Common myeloid progenitor, CD34-positive (primary cell): ENCODE data around the gene EYA4.
"Not testable (repeated sequence)": the region's sequence is repeated elsewhere in the genome, so short reads cannot be mapped to it uniquely, and the experiment has no call there.

Source experiments
- CTCF ChIA-PET: fragments of 350-600 bp; sonication (Branson Sonifier 250); formaldehyde crosslinking; loops from one replicate; lab custom pipeline; 2021; ENCODE audit warnings: antibody characterized with exemption; lab: Charles Lee
- POLR2A ChIA-PET: fragments of 350-600 bp; sonication (Branson Sonifier 250); formaldehyde crosslinking; loops from one replicate; lab custom pipeline; 2021; ENCODE audit warnings: antibody characterized with exemption; lab: Charles Lee
- DNase-seq, 3 donors: peaks; one replicate each; pipeline versions ENCODE4 v3.0.0 to v3.0.0-alpha.2; 2013
- H3K27ac ChIP-seq, 2 experiments: 1 replicate in 1 of 2; 2 replicates in 1 of 2; pipeline ENCODE4 v1.7.0; 2013; ENCODE audit warnings: inconsistent platforms in 2 of 2, low read length in 2 of 2, mild to moderate bottlenecking in 2 of 2, low read depth in 1 of 2, moderate library complexity in 1 of 2; ENCODE audit not compliant: severe bottlenecking in 2 of 2, insufficient read depth in 1 of 2, poor library complexity in 1 of 2
- H3K27me3 ChIP-seq, 5 experiments: replicated peaks in 2 of 5; 1 replicate in 3 of 5; 2 replicates in 2 of 5; pipeline versions ENCODE4 v1.6.1 to v1.7.0; 2013; ENCODE audit warnings: low read length in 4 of 5, mild to moderate bottlenecking in 2 of 5, moderate library complexity in 2 of 5, inconsistent platforms in 1 of 5; ENCODE audit not compliant: insufficient read depth in 5 of 5, control insufficient read depth in 4 of 5
- H3K36me3 ChIP-seq, 4 experiments: 1 replicate in 2 of 4; 2 replicates in 2 of 4; pipeline versions ENCODE4 v1.6.1 to v1.7.0; 2013; ENCODE audit warnings: low read length in 3 of 4, control low read depth in 1 of 4, mild to moderate bottlenecking in 1 of 4; ENCODE audit not compliant: control insufficient read depth in 4 of 4, insufficient read depth in 4 of 4
- H3K4me1 ChIP-seq, 4 experiments: 1 replicate in 3 of 4; 2 replicates in 1 of 4; pipeline versions ENCODE4 v1.6.1 to v1.7.1; 2013; ENCODE audit warnings: low read length in 3 of 4, mild to moderate bottlenecking in 3 of 4, control low read depth in 1 of 4, inconsistent platforms in 1 of 4, moderate library complexity in 1 of 4; ENCODE audit not compliant: control insufficient read depth in 4 of 4, insufficient read depth in 4 of 4; ENCODE audit errors: control extremely low read depth in 1 of 4
- H3K4me3 ChIP-seq, 7 experiments: 1 replicate in 4 of 7; 2 replicates in 3 of 7; pipeline versions ENCODE4 v1.5.1 to v1.7.0; 2013; ENCODE audit warnings: mild to moderate bottlenecking in 7 of 7, low read length in 6 of 7, moderate library complexity in 6 of 7, inconsistent platforms in 2 of 7, low read depth in 2 of 7, control low read depth in 1 of 7; ENCODE audit not compliant: insufficient read depth in 4 of 7, control insufficient read depth in 1 of 7; ENCODE audit errors: extremely low read depth in 1 of 7
- H3K9me3 ChIP-seq, 5 experiments: 1 replicate in 4 of 5; 2 replicates in 1 of 5; pipeline versions ENCODE4 v1.6.1 to v1.7.1; 2013; ENCODE audit warnings: low read length in 4 of 5, mild to moderate bottlenecking in 2 of 5, inconsistent platforms in 1 of 5, low read depth in 1 of 5, moderate library complexity in 1 of 5; ENCODE audit not compliant: control insufficient read depth in 4 of 5, insufficient read depth in 2 of 5; ENCODE audit errors: control extremely low read depth in 1 of 5
- WGBS: methylation state at CpG from one replicate; pipeline ENCODE4 v1.1.5; 2013; ENCODE audit not compliant: insufficient coverage; 5-methylcytosine and 5-hydroxymethylcytosine counted together

The EYA4 gene

GRCh38 chr6:133392641-133393040, 151.5 kb downstream of the EYA4 start:
- 85% methylated on average over 2 of the region's 2 CpGs for WGBS
- no peak overlapping the region for H3K4me3 ChIP-seq
- ChIA-PET CTCF (interaction anchor here (1.3 kb wide), 1 partner anchor 9 kb away, joined by 3 read pairs; no protein-coding TSS in a partner anchor), POLR2A (no interaction called here)
- peaks cover 0 to 3% (median 2%) of the 10 kb centered on the region in 5 experiments for H3K27me3 ChIP-seq
- H3K4me1 ChIP-seq = no peaks in the 10 kb centered on the region
- no peaks in the 10 kb centered on the region for H3K36me3 ChIP-seq
- no peaks in the 10 kb centered on the region for H3K9me3 ChIP-seq
- no peak overlapping the region for H3K27ac ChIP-seq
- no peak for DNase-seq

GRCh38 chr6:133393891-133394290, 152.7 kb downstream of the EYA4 start:
- ChIA-PET POLR2A (no interaction called here), CTCF (no interaction called here)
- no peaks in the 10 kb centered on the region for H3K36me3 ChIP-seq

GRCh38 chr6:133394630-133395029, 153.5 kb downstream of the EYA4 start:
- CTCF ChIA-PET = no interaction called here

More at GRCh38 chr6:133393891-133394290, 152.7 kb downstream of the EYA4 start:
- Histone ChIP-seq H3K4me3 (no peak overlapping the region), H3K4me1 (no peaks in the 10 kb centered on the region), H3K27ac (no peak overlapping the region), H3K9me3 (no peaks in the 10 kb centered on the region), H3K27me3 (peaks cover 0 to 3% (median 2%) of the 10 kb centered on the region in 5 experiments)
- WGBS = no CpG with 5 or more reads among the region's 1 CpG
- DNase-seq = no peak

GRCh38 chr6:133396233-133396983, 155.3 kb downstream of the EYA4 start:
- POLR2A ChIA-PET = no interaction called here
- no peaks in the 10 kb centered on the region for H3K9me3 ChIP-seq
- DNase-seq = no peak
- H3K36me3 ChIP-seq = no peaks in the 10 kb centered on the region
- H3K4me3 ChIP-seq = no peak overlapping the region
- WGBS = 80% methylated on average over 2 of the region's 6 CpGs
- H3K27me3 ChIP-seq = peaks cover 0 to 2% (median 0%) of the 10 kb centered on the region in 5 experiments
- no peak overlapping the region for H3K27ac ChIP-seq
- CTCF ChIA-PET = no interaction called here
- no peaks in the 10 kb centered on the region for H3K4me1 ChIP-seq

More at GRCh38 chr6:133394630-133395029, 153.5 kb downstream of the EYA4 start:
- DNase-seq = no peak
- 100% methylated on average over 2 of the region's 2 CpGs for WGBS
- Histone ChIP-seq H3K27ac (no peak overlapping the region), H3K27me3 (peaks cover 0 to 3% (median 0%) of the 10 kb centered on the region in 5 experiments), H3K36me3 (no peaks in the 10 kb centered on the region), H3K4me3 (no peak overlapping the region), H3K9me3 (no peaks in the 10 kb centered on the region), H3K4me1 (no peaks in the 10 kb centered on the region)
- POLR2A ChIA-PET = no interaction called here

- no peak overlapping the region for H3K27ac ChIP-seq
- no peak for DNase-seq
- ChIA-PET POLR2A (no interaction called here), CTCF (no interaction called here)
- H3K27me3 ChIP-seq = peaks cover 0 to 2% (median 0%) of the 10 kb centered on the region in 5 experiments
- H3K9me3 ChIP-seq = no peaks in the 10 kb centered on the region
- H3K36me3 ChIP-seq = no peaks in the 10 kb centered on the region
- H3K4me3 ChIP-seq = no peak overlapping the region
- H3K4me1 ChIP-seq = no peaks in the 10 kb centered on the region
Measured at GRCh38 chr6:133396984-133397348, 155.8 kb downstream of the EYA4 start.

GRCh38 chr6:133397601-133398000, 156.4 kb downstream of the EYA4 start:
- DNase-seq, CTCF ChIA-PET, H3K9me3 ChIP-seq, H3K27ac ChIP-seq, POLR2A ChIA-PET, H3K36me3 ChIP-seq, H3K4me3 ChIP-seq, H3K27me3 ChIP-seq, H3K4me1 ChIP-seq: not testable (repeated sequence)
- WGBS = 96% methylated on average over 3 of the region's 4 CpGs

- ChIA-PET POLR2A (no interaction called here), CTCF (no interaction called here)
- no peak for DNase-seq
- H3K4me3 ChIP-seq = no peak overlapping the region
- H3K4me1 ChIP-seq = no peaks in the 10 kb centered on the region
- H3K27me3 ChIP-seq = peaks cover 0 to 2% (median 0%) of the 10 kb centered on the region in 5 experiments
- no peaks in the 10 kb centered on the region for H3K9me3 ChIP-seq
- no CpG with 5 or more reads among the region's 2 CpGs for WGBS
- no peak overlapping the region for H3K27ac ChIP-seq
- no peaks in the 10 kb centered on the region for H3K36me3 ChIP-seq
Measured at GRCh38 chr6:133399426-133399825, 158.3 kb downstream of the EYA4 start.
